Left colon (tissue), 2 donors: Measurements from ENCODE around the gene MARCHF11. TPM values are rescaled to one million over a fixed set of nuclear protein-coding genes. Genes with fewer than 3 reads are reported as not detected.

Experiments
- ATAC-seq: fragments of 200-7000 bp; cut with Tn5 transposase; one replicate; pipeline ENCODE4 v1.9.1; 2020; ENCODE audit warnings: mild to moderate bottlenecking, moderate library complexity
- DNase-seq, 2 donors: peaks; one replicate each; pipeline ENCODE4 v3.0.0-alpha.2; 2020
- intact Hi-C, 2 donors: fragments of 100-400 bp; cut with DNase I in 1 of 2; cut with micrococcal nuclease in 1 of 2; formaldehyde crosslinking; loops; one replicate each; pipeline versions ENCODE4 v1.11.2 to v1.14.0; 2022; cut with DNase I, micrococcal nuclease
- long read RNA-seq: library from polyadenylated mRNA; unstranded; transcript quantifications from one replicate; pipeline ENCODE4 v2.0.0, GENCODE V29; 2021
- total RNA-seq, 2 donors: library from RNA; stranded (reverse); fragmentation: NEBNext Ultra II Directional; extraction: Animal tissue kit (Norgen Biotek cat#: 25700); gene quantifications; one replicate each; pipeline ENCODE4 v1.2.1, GENCODE V29; 2021
- donor health status: DM: no; HTN: no; CAD: no.
- donor health status: DM: yes; HTN: yes; CAD: no.

The MARCHF11 gene, protein sequence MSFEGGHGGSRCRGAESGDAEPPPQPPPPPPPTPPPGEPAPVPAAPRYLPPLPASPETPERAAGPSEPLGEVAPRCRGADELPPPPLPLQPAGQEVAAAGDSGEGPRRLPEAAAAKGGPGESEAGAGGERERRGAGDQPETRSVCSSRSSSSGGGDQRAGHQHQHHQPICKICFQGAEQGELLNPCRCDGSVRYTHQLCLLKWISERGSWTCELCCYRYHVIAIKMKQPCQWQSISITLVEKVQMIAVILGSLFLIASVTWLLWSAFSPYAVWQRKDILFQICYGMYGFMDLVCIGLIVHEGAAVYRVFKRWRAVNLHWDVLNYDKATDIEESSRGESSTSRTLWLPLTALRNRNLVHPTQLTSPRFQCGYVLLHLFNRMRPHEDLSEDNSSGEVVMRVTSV
- total RNA-seq, result not detected
- long read RNA-seq, result 0 reads

DNA sequence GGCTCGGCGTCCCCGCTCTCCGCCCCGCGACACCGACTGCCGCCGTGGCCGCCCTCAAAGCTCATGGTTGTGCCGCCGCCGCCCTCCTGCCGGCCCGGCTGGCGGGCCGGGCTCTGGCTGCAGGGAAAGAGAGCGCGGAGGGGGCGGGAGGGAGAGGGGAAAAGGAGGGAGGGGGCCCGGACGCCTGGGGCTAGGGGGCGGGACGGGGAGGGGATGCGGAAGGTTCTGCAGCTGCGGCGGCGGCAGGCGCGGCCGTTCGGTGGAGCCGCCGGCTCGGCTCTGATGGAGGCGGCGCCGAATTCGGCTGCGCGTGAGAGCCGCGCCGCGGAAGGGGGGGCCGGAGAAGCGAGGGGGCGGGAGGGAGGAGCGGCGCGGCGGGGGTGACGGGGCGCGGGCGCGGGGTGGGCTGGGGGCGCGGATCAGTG, at the start of gene MARCHF11:
MARCHF11 (minus strand) TSS at position 281 of the 425 bp plus-strand sequence; CDS start at position 65, 216 bp downstream.
- intact Hi-C loops, result no loop called here
- DNase-seq (no peak), ATAC-seq (no peak)

DNA sequence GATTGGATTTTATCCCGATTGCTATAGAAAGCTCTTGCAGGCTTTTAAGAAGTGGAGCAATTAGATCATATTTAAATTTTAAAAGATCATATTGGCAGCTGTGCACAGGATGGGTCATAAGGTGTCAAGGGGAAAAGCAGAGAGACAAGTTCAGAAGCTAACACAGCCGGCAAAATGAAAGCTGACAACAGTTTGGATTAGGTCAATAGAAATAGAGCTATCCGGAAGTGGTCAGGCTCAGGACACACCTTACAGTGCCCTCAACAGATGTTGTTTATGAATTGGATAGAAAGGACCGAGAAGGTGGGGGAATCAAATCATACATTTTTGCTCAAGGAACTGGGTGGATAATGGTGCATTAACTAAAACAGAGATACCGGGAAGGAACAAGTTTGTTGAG, 46.3 kb upstream of the MARCHF11 start:
- ATAC-seq (no peak), DNase-seq (no peak)
- intact Hi-C loops, result no loop called here

DNA sequence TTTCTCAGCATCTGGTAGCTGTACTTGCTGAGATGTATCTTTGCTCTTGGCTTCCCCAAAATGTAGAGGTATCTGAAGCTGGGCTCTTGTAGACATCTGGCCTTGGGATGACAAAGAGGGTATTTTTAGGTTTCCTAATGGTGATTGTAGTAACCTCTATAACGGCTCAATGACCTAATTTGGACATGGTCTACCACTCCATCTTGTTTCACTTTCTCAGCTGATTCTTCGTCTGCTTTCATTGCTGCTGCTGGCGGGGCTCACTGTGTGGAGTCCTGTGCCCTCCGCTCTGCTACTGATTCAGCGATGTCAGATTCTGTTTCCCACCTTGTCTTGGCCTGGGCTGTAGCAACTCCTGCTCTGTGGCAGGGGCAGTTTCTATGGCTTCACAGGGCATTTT, 12.7 kb upstream of the MARCHF11 start:
- DNase-seq, result no peak
- ATAC-seq, result no peak
- intact Hi-C loops, result no loop called here

DNA sequence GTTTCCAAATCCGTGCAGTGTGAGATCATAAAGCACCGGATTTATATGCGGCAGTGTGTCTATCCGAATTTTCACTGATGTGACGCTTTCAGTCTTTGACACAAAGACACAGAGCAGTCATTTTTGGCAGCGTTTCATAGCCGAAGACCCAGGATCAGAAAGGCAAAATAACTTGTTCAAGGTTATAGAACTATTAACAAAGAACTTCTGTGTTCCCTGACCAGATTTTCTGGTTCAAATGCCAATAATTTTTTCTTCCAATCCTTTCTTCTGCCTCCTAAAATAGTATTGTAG, 1.1 kb upstream of the MARCHF11 start:
- intact Hi-C loops, result no loop called here
- DNase-seq (no peak), ATAC-seq (no peak)

DNA sequence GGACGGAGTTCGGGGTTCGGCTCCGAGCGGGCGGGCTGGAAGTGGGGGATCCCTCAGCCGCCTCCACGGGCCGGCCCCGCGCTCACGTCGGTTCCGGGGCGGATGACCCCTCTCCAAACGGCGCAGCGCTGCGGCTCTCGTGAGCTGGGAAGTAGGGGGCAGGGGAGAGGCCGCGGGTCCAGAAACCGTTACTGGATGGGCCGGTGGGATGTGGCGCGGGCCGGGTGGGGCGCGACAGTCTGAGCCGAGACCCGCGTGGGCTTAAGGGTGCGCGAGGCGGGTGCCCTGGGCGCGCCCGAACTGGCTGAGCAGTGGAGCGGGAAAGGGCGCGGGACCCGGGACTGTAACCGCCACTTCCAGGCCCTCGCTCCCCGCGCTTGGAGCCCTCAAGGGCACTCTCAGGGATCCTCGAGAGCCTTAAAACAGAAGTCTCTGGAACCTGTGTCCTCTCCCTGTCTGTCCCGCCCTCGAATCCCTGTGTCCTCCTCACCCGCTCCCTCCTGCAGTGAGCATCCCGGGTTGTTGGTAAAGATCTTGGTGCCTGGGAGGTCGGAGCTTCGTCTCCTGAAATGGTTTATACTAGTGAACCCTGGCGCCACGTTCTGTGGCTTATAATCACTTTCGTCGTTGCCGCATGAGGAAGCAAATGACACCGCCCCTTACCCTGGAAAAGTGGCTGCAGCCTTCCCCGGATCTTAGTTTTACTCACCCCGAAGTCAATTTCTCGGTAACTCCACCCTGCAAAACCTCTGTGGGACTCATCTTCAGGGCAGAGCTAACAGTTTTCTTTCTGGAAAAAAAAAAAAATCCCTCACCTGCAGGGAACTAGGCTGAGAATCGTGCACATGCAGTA, 571 bp upstream of the MARCHF11 start:
- ATAC-seq, result no peak
- DNase-seq, result no peak
- intact Hi-C loops, result no loop called here

DNA sequence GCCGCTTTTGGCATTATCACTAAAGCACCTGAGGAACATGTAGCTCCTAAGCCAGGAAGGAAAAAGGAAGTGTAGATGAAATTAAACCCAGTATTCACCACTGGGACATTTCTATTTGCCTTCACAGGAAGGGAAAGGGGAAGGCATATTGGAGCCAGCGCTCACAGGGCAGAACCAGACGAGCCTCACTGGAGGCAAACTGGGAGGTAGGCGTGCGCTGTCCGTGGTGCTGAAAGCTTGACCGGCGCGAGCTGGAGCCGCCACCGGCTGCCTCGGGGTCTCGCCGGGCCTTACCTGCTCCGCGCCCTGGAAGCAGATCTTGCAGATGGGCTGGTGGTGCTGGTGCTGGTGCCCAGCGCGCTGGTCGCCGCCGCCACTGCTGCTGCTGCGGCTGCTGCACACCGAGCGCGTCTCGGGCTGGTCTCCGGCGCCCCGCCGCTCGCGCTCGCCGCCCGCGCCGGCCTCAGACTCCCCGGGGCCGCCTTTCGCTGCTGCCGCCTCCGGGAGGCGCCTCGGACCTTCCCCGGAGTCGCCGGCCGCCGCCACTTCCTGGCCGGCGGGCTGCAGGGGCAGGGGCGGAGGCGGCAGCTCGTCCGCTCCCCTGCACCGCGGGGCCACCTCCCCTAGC, 732 bp downstream of the MARCHF11 start:
- ATAC-seq (peak; percentile 78), DNase-seq (peak; percentile 34 to 78)
- intact Hi-C loops, result no loop called here

DNA sequence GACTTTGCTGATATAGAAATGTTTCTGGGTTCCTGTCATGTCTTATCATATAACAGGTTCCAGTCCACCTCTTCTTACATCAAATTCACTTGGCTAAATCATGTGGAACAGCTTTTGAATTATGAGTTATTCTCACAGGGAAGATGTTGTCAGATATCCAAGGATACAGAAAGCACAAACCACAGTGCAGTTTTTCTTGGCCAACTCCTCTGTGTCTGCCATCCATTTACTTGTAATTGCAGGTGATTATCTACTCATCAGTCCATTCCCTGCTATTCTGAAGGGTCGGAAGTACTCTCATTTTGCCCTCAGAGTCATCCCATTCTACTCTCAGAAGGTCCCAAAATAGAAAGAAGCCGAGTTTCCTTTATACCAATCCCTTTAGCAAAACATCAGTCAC, 10.0 kb downstream of the MARCHF11 start:
- ATAC-seq (no peak), DNase-seq (no peak)
- intact Hi-C loops, result no loop called here

DNA sequence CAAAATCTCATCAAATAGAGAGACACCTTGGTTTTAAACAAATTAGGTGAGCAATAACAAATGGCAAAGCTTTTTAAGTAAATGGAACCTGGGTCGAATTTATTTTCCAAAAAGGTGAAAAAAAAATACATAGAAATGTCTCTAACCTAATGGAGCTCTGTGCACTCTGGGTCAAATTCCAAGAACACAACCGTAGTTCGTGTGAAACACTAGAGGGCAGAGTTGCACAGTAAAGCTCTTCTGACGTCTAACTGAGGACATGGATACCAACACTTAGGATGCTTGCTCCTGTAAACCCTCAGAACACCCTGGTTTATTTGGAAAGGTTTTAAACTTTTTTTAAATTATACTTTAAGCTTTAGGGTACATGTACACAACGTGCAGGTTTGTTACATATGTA, 18.9 kb downstream of the MARCHF11 start:
- intact Hi-C loops, result no loop called here
- DNase-seq (no peak), ATAC-seq (peak; percentile 90)

DNA sequence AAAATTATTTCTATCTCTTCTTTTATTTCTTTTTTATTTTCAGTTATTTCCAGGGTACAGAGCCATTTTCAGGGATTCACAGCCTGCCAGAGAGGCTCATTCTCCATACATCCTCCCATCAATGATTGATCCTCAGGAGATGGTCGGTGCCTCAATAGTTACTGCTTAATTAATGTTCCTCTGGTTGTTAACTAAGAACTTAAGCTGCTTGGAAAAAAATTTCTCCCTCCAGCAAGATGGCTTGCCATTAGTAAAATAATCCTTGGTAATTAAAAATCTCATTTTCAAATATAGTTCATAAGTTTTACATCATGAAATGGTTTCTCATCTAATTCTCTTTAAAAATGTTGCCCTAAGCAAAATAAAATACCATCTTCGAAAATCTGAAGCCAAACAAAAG, 20.0 kb downstream of the MARCHF11 start:
- DNase-seq (no peak), ATAC-seq (no peak)
- intact Hi-C loops, result no loop called here

DNA sequence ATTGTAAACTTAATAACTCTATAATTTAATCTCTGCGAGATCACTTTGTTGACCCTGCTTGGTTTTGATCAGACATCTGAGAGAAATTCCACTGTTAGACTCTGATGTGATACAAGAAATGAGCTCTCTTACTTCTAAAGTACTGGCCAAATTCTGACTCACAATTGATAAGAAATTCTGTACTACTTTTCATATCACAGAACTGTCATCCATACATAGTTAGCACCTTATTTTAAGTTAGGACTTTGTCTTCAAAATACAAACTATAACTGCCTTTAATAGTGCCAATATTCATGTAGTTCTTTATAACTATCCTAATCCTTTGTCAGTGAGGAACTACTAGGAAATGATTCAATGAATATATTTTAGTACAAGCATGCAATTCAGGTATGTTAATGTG, 23.4 kb downstream of the MARCHF11 start:
- DNase-seq (no peak), ATAC-seq (no peak)
- intact Hi-C loops, result no loop called here

DNA sequence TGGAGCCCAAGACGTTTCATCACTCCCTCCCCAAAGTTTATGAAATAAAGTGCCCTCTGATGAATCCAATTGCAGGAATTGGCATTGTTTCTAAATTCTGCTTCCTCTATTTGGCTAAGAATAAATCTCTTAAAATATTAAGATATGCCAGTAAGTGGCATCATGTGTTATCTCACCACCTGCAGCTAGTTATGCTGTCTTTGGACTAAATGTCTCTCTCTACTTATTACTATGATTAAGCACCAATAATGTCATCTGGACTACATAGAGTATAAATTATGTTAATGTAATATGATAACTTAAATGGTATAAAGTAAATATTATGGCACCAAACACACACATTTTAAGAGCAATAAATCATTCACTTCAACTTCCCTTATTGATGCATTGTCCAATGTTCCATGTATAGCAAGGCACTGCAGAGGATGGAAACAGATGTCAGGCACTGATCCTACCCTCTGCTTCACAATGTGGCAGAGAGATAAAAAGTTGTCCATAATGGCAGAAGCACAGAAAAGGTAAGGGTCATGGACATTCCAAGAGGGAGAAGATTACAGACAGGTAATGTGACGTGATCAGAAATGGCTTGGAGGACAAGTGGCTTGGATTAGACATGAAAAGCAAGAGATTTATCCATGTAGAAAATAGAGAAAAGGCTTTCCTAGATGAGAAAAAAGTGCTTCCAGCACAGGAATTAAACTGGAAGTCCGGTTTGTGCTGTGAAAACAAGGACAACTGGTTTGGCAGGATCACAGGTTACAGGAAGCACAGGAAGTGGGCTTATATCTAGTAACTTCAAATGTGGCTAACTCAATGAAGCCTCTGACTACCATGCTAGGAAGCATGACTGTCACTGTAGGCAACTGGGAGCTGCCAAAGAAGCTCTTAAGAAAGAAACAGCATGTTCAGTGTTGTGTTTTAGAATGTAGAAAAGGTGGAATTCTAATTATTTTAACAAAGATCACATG, 26.7 kb downstream of the MARCHF11 start:
- no peak for DNase-seq
- ATAC-seq, result no peak
- intact Hi-C loops, result no loop called here

DNA sequence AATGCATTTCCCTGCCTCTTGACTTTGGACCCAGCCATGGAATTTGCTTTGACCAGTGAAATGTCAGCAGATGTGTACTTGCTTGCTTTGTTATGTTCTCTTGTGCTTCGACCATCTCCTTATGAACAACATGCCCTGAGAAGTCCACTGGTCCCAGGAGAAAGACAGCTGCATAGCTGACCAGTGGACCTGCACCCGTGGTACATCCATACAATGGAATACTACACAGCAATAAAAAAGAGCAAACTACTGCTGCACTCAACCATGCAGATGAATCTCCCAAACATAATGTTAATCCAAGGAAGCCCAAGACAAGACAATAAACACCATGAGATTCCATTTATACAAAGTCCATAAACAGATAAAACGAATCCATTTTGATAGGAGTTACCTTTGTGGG, 30.0 kb downstream of the MARCHF11 start:
- intact Hi-C loops, result no loop called here
- DNase-seq, result no peak
- no peak for ATAC-seq

DNA sequence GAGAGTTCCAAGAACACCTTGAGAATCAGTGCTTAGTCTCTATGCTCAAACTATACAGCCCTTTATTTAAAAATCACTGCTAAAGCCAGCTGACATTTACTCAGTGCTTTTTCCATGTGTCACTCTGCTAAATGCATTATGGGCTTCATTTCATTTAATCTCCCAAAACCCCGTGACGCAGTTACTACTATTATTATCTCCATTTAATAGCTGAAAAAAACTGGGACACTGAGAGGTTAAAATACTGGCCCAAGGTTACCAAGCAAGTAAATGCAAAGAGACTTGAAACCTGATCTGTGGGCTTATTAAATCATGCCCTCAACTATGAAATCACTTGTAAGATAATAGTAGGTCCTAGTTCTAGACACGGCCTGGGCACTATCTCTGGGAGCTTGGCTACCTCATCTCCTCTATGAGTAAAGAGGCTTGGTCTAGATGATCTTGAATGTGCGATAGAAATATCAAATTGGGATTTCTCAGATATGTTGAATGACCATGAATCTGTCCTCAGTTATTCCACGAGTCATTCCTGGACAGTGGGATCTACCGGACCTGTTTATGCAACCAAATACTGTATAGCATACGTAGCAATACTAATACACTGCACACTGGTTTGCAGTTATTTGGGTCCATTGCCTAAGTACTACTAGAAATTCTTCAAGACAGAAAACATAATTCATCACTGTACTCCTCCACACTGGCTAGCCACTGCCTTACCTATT, 32.3 kb downstream of the MARCHF11 start:
- DNase-seq (no peak), ATAC-seq (no peak)
- intact Hi-C loops, result no loop called here

DNA sequence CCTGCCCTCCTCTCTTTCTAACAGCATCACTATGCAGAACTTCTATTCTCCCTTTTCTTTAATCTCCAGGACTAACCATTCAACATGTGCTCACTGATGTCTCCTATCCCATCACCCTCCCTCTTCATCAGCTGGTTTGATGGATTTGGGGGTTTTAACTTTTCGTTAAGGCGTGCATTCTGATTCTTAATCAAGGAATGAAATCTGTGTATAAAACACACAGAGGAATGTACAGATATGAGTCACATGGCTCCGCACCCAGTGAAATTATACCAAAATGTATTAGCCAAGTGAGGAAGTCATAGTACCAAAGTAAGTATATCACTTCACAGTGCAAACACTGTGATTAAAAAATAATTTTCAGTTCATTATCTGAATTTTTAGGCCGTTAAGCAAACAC, 35.2 kb downstream of the MARCHF11 start:
- intact Hi-C loops, result no loop called here
- DNase-seq, result no peak
- no peak for ATAC-seq

DNA sequence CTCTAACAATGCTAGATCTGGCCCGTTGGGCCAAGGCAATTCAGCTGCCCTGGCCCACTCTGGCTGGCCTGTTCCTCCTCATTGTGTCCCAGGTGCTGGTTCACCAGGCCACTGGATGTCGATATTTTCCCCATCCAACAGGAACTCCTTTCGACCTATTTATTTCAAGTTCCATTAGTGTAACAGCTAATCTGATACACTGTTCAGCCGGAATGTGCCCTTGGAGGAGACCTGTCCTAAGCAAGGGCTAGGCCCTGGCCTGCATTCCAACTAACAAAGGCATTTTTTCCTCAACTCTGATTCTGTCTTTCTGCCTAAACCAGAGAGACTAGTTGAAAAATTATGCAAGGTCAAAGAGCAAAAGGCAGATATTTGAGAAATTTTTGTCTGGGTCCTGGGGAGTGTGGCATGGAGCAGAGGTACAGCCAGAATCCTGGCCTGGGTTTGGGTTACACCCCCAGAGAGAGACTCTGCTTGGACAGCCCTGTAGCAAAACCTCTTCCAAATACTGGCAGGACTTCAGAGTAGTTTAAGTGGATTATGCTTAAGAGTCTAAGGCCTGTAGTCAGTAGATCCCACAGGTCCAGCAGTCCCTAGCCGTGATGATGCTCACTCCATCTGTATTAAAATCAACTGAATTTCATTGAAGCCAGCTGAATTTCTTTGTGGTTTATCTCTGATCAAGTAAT, 36.1 kb downstream of the MARCHF11 start:
- intact Hi-C loops, result no loop called here
- ATAC-seq, result no peak
- DNase-seq, result no peak

DNA sequence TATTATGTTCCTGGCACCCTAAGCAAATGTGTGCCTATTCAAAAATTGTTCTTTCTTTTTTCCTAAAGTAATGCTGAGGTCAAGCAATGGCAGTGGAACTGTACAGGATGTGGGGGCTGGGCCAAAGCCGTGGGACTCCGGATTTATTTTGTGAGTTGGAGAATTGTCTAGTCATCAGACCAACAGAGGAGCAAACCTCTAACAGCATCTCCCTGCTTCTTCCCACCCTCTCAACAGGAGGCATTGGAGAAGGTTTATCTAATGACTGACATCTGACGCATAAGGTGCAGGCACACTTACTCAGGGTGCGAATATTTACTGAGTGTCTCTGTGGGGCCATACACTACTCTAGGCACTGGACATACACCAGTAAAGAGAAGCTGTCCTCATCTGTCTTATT, 38.6 kb downstream of the MARCHF11 start:
- ATAC-seq (no peak), DNase-seq (no peak)
- intact Hi-C loops, result no loop called here

DNA sequence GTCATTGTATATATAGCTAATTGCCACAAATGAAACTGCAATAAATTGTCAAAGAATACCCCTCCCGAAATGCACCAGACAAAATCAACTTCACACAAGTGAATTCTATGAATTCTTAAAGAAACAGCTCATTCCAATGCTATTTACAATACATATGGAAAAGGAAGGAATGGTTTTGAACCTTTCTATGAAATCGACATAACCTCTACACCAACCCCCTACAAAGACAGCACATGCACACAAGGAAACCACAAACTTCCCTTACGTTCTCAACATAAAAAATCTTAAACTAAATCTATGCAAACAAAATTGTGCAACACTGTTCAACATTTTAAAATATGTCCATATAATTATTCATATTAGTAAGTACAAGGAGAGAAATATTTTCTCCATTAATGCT, 39.2 kb downstream of the MARCHF11 start:
- DNase-seq, result no peak
- ATAC-seq, result no peak
- intact Hi-C loops, result no loop called here

DNA sequence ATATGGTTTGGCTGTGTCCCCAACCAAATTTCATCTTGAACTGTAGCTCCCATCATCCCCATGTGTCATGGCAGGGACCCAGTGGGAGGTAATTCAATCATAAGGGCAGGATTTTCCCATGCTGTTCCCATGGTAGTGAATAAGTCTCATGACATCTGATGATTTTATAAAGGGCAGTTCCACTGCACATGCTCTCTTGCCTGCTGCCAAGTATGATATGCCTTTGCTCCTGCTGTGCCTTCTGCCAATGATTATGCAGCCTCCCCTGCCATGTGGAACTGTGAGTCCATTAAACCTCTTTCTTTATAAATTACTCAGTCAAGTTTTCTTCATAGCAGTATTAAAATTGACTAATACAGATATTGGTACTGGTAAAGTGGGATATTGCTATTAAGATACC, 42.4 kb downstream of the MARCHF11 start:
- ATAC-seq, result no peak
- DNase-seq, result no peak
- intact Hi-C loops, result no loop called here
